Measurements from ENCODE around the gene EDDM3A.
"Not testable (repeated sequence)": the region's sequence is repeated elsewhere in the genome, so short reads cannot be mapped to it uniquely, and the experiment has no call there.

Gene EDDM3A

DNA sequence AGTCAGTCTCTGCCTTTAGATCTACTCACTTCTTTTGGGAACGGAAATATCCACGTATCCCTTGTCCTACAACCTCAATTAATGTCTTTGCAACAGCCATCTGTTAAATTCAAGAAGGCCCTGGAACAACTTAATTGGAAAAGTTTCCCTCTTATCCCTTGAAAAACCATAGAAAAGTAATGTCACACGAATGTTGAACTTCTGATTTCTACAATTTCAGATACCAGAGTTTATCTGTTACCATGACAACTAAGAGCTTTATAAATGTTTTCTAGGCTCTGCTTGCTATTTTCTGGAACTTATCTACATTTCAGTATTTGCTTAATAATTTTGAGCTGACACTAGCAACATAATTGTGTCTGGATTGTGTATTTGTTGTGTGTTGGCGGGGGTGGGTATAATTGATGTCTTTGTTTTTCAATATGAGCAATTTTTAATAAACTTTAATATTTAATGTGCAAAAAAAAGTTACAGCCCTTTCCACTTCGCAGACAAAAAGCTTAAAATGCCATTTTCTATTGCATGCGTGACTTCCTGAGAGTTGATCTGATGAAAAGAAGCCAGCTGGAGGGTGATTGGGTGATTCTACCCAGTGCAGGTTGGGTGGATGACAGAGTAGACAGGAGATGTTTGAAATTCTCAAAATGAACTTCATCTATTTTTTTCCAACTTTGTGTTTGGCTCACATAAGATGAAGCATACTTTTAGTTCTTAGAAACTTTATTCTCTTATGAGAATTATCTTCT, 11.8 kb upstream of the EDDM3A start:
- DNase-seq, result no peak

DNA sequence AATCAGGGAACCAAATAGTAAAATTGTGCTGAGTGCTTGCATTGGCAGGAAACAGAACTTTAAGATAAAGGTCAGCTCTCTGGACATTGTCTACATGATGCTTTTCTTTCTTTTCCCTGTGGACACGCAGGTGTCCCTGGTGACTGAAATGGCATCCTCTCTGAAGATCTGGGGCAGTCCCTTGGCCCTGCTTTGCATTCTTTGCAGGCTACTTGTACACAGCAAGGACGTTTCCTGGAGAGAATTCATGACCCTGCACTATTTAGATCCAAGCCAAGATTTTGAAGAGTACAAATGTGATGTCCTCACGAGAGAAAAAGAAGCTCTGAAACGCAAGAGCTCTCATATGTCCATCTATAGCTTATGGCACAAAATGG, 11.3 kb upstream of the EDDM3A start:
- DNase-seq, result no peak

DNA sequence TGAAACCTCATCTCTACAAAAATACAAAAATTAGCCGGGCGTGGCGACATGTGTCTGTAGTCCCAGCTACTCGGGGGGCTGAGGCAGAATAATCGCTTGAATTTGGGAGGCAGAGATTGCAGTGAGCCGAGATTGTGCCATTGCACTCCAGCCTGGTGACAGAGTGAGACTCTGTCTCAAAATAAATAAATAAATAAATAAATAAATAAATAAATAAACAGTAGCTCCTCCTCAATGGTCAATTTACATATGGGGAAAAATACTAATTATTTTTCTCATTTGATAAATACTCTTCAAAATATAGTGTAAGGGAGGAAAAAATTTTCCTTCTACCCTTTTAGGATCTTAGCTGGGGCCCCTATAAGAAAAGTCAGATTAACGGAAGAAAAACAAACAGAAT, 7.4 kb upstream of the EDDM3A start:
- not testable (repeated sequence) for DNase-seq

DNA sequence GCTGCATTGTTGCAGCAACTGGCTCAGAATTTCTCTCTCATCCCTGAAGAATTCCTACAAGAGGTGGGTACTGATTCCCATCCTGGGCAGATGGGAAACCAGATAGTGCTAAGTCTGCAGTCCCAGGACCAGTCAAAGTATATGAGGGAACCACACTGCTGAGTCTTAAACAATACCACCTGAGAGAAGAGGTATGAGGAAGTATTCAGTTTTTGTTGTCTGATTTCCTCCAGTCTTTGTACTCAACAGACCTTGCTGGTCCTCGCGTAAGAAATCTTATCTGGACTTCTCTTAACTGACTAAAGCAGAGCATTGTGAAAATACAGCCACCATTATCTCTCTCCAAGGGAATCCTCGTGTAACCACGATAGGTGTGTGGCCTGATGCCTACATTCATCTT, 3.6 kb upstream of the EDDM3A start:
- no peak for DNase-seq

DNA sequence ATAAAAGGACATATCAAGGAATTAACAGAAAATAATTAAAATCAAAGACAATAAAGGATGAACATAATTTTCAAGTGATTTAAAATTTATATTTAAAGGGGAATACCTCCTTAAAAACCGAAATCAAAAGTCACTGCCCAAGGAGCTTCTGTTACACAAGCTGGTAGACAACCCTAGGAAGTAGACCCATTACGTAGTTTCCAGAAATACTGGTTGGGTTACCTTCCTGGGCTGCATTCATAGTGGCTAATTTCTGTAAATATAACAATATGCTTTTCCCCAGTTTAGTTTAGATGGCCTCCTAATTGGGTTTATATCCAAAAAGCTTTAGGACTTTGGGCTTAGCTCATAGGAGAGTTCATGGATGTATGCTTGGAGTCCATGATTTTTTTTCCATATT, 2.1 kb upstream of the EDDM3A start:
- DNase-seq, result no peak

DNA sequence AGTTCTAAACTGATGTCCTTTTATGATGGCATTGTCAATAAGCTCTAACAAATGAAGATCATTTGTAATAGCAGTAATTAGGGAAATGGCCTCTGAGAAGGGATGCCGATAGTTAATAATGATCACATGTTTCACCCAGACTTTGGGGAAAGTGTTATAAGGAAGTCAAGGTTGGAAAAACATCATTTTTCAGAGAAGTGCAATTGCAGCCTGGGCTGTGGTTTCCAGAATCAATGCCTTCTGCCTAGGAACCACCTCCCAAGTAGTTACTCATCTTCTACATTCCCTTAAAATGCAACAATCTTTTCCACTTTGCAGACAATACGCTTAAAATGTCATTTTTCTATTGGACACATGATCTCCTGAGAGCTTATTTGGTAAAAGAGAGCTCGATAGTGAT, 879 bp downstream of the EDDM3A start:
- DNase-seq, result no peak

DNA sequence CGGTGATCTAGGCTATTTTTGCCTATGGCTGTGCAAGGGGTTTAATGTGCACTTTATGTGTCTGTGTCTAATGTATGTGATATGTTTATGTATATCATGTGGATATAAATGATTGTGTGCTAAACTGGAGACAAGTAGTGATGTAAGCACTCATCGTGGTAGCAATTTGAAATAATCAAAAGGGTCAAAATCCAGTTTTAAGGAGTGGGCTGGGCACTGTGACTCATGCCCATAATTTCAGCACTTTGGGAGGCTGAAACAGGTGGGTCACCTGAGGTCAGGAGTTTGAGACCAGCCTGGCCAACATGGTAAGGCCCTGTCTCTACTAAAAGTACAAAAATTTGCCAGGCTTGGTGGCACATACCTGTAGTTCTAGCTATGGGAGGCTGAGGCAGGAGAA, 2.8 kb downstream of the EDDM3A start:
- DNase-seq, result no peak

DNA sequence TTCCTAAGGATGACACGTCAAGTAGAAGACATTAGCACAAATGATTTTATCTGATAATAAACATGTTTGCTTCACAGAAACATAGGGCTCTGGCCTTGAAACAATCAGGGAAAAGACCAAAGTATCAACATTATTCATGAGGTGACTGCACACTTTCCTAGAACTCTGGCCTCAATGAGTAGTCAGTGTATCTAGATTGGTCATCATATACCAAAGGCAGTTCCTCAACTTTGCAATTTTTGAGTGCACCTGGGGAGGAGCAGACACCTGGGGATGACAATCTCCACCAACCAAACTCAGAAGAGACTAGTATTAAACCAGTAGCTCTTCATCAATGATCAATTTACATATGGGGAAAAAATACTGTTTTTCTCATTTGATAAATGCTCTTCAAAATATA, 4.5 kb downstream of the EDDM3A start:
- DNase-seq, result no peak

DNA sequence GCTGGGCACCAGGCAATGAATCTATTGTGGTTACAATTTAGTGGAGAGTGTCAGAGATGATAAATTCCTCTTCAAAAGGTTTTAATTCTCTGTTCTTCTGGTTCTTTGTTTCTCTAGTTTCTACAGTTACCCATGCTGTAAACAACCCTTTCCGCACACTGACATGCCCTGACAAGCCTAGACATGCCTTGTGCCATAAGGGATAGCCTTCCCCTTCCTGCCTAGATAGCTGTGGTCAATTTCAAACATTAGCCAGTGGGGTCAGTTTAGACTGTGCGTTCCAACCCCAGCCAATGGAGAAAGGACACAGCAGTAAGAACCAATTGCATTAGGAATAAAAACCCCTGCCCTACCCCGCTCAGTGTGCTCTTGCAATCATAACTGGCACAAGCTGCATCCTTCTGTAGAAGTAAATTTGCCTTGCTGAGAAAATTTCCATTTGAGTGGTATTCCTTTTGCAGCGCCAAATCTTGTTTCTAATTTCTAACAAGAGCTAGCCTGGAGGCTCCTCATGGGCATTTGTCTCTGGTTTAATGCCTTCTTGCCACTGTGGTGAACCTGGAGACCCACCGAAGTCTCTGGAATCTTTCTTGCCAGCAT, 6.4 kb downstream of the EDDM3A start:
- no peak for DNase-seq

DNA sequence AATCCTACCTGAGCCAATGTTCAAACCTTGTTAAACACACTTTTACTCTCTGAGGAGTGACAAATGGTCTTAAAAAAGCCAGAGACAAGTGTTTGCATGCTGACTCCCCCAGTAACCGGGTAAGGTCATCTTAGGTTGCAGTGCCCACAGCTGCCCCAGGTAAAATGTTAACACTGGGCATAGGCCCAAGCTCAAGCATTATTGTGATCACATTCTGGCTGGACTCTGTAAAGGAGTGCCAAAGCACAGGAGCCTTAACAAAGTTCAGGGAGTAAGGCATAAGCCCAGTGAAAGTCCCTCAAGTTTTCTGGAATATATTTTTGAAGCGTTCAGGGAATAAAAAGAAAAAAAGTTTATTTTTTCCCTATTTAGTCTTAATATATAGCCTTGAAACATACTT, 8.6 kb downstream of the EDDM3A start:
- DNase-seq, result no peak

DNA sequence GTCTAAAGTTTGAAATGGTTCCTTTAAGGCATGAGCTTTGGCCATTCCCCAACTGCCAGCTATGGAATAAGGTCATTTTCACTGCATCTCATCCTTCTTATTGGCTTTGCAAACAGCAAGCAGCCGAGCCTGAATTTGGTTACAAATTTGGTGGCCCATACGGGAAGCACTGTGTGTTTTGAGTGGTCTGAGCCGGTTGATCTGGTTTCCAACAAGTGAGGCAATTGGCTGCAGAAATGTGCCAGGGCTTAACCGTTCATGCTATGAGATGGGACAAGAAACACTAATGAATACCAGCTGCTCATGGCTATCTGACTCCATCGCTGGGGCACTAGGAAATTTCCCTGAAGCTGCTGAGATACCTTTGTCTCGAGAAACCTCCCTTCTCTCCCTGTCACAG, 9.3 kb downstream of the EDDM3A start:
- DNase-seq, result no peak

DNA sequence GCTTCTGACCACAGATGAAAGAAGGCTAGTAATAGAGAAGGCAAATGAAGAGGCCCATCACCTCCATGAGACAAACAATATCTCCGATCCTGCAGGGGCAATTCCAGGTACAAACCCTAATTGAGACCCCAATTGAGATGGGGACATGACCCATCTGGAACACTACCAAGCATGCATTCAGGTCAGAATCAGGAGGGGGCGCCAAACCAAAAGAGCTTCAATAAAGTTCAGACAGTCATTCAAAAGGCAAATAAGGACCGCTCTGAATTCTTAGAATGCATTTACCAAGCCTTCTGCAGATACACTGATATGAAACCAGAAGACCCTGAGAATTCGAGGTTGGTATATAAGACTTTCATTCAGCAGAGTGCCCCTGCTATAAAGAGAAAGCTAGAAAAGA, 12.3 kb downstream of the EDDM3A start:
- peak; percentile 41 to 44 for DNase-seq

DNA sequence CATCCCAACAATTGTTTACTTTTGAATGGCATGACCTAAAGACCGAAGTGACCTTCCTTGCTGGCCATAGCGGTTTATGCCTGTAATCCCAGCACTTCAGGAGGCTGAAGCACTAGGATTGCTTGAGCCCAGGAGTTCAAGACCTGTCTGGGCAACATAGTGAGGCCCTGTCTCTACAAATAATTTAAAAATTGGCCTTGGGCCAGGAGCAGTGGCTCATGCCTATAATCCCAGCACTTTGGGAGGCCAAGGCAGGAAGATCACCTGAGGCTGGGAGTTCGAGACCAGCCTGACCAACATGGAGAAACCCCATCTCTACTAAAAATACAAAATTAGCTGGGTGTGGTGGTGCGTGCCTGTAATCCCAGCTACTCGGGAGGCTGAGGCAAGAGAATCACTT, 13.8 kb downstream of the EDDM3A start:
- DNase-seq, result not testable (repeated sequence)

DNA sequence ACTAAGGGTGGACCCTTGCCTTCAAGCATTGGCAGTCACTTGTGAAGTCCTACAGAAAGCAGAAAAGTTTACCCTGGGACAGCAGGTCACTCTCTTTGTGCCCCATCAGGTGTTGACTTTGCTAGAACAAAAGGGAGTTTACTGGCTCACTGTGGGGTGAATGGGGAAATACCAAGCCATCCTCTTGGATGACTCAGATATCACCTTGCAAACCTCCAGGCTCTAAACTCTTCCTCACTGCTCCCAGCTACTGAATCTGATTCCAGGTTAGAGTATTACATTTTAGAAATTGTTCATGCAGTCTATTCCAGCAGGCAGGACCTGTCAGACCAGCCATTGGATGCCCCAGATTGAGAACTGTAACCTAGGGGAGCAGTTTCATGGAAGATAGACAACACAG, 15.3 kb downstream of the EDDM3A start:
- DNase-seq, result no peak

DNA sequence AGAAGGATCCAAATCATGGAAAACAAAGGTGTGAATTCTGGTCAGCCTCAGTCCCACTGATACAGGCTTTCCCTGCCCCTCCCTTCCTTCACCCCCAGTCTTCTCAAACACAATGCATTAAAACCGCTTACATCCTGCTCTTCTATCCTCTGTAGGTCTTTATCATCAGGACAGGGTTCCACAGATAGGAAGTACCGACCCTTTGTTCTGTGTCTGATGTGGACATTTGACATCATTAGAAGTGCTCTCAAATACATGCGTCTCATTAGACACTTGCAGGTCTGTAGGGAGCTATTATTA, 22.9 kb downstream of the EDDM3A start:
- no peak for DNase-seq

DNA sequence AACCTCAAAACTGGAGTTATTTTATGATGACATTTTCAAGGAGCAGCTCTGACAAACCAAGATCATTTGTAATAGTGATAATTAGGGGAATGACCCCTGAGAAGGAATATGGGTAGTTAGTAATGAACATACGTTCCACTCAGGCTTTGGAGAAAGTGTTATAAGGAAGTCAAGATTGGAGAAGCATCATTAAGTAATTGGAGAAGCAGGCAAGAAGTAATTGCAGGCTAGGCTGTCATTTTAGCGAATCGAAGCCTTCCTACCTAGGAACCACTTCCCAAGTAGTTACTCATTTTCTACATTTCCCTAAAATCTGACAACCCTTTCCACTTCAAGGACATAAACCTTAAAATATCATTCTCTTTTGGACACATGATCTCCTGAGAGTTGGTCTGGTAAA, 23.7 kb downstream of the EDDM3A start:
- DNase-seq, result no peak

DNA sequence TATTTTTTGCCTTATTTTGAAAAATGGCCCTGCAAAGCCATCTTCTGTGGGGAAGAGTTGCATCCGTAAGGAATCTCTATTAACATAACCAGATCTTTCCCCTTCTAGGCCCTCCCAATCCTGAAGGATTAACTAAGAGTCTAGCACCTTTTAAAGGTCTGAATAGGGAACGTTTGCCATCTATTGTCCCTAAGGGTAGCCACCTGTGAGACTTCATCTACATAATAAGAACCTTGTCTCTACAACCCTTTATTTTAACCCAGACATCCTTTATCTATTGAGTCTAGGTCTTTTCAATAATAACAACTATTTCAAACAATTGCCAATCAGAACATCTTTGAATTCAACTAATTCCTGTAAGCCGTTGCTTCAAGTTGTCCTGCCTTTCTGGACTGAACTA, 27.0 kb downstream of the EDDM3A start:
- no peak for DNase-seq

DNA sequence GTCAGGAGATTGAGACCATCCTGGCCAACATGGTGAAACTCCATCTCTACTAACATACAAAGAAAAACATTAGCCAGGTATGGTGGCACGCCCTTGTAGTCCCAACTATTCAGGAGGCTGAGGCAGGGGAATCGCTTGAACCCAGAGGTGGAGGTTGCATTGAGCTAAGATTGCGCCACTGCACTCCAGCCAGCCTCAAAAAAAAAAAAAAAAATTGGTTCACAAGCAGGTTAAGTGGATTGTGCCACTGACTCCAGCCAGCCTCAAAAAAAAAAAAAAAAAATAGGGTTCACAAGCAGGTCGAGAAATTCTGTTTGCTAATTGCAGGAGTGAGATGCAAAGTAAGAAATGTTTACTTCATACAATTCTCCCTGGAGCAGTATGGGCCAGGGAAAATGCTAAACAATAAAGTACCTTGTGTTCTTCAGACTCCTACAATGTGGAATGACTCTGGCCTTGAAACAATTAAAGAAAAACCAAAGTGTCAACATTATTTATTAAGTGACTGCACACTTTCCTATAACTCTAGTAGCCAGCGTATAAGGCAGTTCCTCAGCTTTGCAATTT, 28.7 kb downstream of the EDDM3A start:
- no peak for DNase-seq

DNA sequence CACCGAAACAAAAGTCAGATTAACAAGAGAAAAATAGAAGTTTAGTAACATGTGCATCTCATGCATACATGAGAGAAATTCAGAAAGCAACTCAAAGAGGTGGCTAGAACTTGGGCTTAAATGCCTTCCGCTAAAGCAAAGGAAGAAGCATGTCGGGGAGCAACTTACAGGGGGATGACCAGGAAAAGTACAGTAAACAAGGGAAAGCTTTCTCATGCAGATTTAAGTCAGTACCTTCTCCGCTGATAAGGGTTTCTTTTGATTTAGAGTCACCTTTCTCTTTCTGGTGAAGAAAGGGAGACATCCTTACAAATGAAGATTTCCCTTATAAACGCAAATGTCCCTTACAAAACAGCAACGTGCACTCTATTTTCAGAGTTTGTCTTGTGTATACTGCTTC, 29.4 kb downstream of the EDDM3A start:
- DNase-seq, result no peak

DNA sequence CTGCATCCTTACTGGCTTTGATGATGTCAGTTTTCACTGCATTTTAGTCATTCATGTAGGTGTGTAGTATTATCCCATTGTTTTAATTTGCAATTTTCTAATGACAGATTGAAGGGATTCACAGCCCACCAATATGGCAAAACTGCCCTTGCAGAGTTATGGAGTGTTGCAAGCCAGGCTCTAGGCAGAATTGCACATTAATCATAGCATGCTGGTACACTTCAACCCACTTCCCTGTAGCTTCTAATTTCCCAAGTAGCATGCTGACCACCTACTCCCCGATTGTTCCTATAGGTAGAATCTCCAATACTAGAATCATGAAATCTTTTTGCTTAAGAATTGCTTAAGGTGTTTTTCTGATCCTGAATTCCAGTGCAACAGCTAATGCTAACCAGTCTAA, 30.2 kb downstream of the EDDM3A start:
- DNase-seq, result no peak

DNA sequence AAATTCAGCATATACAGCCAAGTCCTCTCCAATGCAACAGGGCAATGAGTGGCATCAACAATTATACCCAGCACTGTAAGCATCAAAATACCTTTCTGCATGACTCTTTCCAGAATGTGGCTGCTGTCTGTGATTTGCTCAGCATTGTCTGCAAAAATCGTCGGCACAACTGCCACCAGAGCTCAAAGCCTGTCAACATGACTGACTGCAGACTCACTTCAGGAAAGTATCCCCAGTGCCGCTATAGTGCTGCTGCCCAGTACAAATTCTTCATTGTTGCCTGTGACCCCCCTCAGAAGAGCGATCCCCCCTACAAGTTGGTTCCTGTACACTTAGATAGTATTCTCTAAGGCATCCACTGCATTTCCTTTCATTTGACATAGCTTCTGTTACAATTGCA, 36.1 kb downstream of the EDDM3A start:
- DNase-seq, result no peak

DNA sequence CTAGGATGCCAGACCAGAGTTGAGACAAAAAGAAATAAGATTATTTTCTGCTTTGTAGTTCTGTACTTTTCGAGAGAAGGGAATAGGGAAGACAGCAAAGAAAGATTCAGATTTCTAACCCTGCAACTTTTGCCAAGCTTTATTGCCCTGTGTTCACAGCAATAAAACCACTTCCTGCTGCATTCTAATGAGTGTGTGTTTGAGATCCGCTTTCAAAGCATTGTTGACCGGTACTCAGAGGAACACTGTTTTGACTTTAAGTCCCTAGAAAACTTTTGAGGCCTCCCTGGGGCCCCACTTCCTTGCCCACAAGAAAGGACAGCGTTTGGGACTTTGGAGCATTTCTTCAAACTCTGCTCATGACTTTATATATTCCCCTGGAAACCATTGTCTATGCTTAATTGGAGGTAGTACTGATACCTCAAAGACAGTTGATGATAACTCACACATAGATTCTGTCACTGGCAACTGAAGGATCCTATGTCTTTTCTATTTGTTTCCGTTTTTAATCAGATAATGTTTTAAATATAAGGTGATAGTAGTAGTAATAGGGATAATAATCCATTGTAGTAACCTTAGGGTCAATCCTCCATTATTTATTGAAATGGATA, 36.7 kb downstream of the EDDM3A start:
- peak; percentile 57 to 61 for DNase-seq

DNA sequence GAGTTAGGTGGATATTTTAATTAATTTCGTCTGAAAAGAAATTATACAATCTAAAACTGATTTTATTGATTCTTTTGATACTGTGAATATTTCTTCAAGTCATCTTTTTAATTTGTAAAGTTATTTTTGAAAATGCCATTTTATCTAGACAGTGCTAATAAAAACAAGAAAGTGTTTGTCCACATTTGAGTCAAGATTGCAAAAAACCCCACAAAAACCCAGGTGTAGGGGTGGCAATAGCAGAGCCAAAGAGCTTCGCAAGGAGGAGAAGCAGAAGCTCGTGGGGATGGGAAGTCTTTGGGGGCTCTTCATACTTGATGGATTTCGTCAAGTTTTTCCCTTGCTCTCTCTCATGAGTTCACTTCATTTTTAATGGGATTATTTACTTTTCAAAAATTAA, 41.3 kb downstream of the EDDM3A start:
- DNase-seq, result no peak

DNA sequence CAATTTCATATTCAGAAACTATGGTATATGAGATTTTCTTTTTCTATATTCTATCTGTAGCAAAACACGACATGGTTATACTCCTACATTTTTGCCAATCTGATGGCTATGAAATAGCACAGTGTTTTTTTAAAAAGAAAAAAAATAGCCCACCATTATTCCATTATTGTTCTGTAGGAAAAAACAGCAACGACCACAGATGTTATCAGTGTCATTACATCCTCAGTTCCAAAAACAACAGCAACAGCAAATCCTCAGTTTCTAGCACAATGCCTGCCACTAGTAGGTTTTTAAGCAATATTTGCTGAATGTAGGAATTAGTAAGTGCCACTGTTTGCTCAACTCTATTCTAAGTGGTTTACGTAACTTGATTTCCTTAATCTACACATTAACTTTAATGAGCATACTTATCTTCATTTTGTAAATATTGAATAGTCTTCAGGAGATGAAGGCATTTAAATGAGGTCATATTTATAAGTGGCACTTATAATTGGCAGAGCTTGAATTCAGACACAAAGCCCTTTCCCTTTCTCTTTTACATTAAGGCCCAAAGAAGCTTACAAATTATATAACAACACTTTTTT, 43.6 kb downstream of the EDDM3A start:
- no peak for DNase-seq

All from AML-193 (cell line).